HEK293 (cell line): ENCODE results near the gene DCAF15.

Source experiments
- CTCF ChIA-PET: fragments of 350-600 bp; formaldehyde crosslinking; extraction: SDS; loops from one replicate; lab custom pipeline; 2021; ENCODE audit warnings: antibody characterized with exemption; lab: Yijun Ruan, JAX
- POLR2A ChIA-PET: fragments of 300-600 bp; formaldehyde crosslinking; extraction: SDS; loops from one replicate; lab custom pipeline; 2020; ENCODE audit warnings: antibody characterized with exemption, inconsistent platforms; lab: Yijun Ruan, JAX
- H3K27ac ChIP-seq: fragments of 200-500 bp; sonication (Bioruptor generic); 2 replicates; pipeline ENCODE4 v1.5.1; 2014; ENCODE audit warnings: low read depth, low read length, control low read depth, inconsistent platforms; ENCODE audit errors: extremely low read depth
- H3K36me3 ChIP-seq, 2 experiments: fragments of 200-500 bp in 1 of 2; sonication (Bioruptor generic) in 1 of 2; 1 replicate in 1 of 2; 2 replicates in 1 of 2; pipeline ENCODE4 v1.5.1; 2014 to 2017; ENCODE audit warnings: inconsistent platforms in 2 of 2, low read length in 2 of 2; ENCODE audit not compliant: control insufficient read depth in 2 of 2, insufficient read depth in 1 of 2
- H3K4me1 ChIP-seq: fragments of 200-500 bp; sonication (Bioruptor generic); 2 replicates; pipeline ENCODE4 v1.5.1; 2014; ENCODE audit warnings: mild to moderate bottlenecking, low read length, inconsistent platforms; ENCODE audit not compliant: control insufficient read depth, insufficient read depth
- H3K4me3 ChIP-seq: 2 replicates; pipeline ENCODE4 v1.5.1; 2011; ENCODE audit warnings: low read depth, mild to moderate bottlenecking, control low read depth, low read length, moderate library complexity
- H3K9me3 ChIP-seq: fragments of 200-500 bp; sonication (Bioruptor generic); 2 replicates; pipeline ENCODE4 v1.5.1; 2014; ENCODE audit warnings: low read depth, low read length, inconsistent platforms; ENCODE audit not compliant: control insufficient read depth, insufficient read depth
- HOXC10 ChIP-seq: sonication (generic); formaldehyde crosslinking; IDR thresholded peaks from 2 replicates; pipeline ENCODE4 v1.8.1; 2023; ENCODE audit warnings: mild to moderate bottlenecking, missing genetic modification reagents
- IKZF3 ChIP-seq: fragments of 450-650 bp; IDR thresholded peaks from 2 replicates; pipeline ENCODE4 v1.5.0; 2018; ENCODE audit warnings: missing biosample characterization, mild to moderate bottlenecking, missing genetic modification characterization, moderate library complexity
- KLF1 ChIP-seq: fragments of 450-650 bp; formaldehyde crosslinking; IDR thresholded peaks from 2 replicates; pipeline ENCODE4 v1.5.1; 2016; ENCODE audit warnings: missing biosample characterization, missing genetic modification characterization
- SCRT1 ChIP-seq: fragments of 450-650 bp; formaldehyde crosslinking; IDR thresholded peaks from 2 replicates; pipeline ENCODE4 v1.5.1; 2016; ENCODE audit warnings: missing biosample characterization, missing genetic modification characterization, borderline replicate concordance
- SCRT2 ChIP-seq: fragments of 450-650 bp; formaldehyde crosslinking; IDR thresholded peaks from 2 replicates; pipeline ENCODE4 v1.5.1; 2016; ENCODE audit warnings: missing biosample characterization, missing genetic modification characterization
- YY1 ChIP-seq: fragments of 450-650 bp; formaldehyde crosslinking; IDR thresholded peaks from 2 replicates; pipeline ENCODE4 v1.5.1; 2018; ENCODE audit warnings: missing biosample characterization, missing genetic modification characterization
- ZBTB8A ChIP-seq: fragments of 450-650 bp; formaldehyde crosslinking; IDR thresholded peaks from 2 replicates; pipeline ENCODE4 v1.5.1; 2016; ENCODE audit warnings: missing biosample characterization, missing genetic modification characterization
- ZNF302 ChIP-seq: fragments of 450-650 bp; formaldehyde crosslinking; IDR thresholded peaks from 2 replicates; pipeline ENCODE4 v1.5.1; 2016; ENCODE audit warnings: missing biosample characterization, missing genetic modification characterization, low read depth
- ZNF654 ChIP-seq: fragments of 450-650 bp; formaldehyde crosslinking; IDR thresholded peaks from 2 replicates; pipeline ENCODE4 v1.5.1; 2016; ENCODE audit warnings: low read depth, missing biosample characterization, missing genetic modification characterization
- ZNF777 ChIP-seq: fragments of 450-650 bp; formaldehyde crosslinking; IDR thresholded peaks from 2 replicates; pipeline ENCODE4 v1.5.1; 2017; ENCODE audit warnings: missing biosample characterization, missing genetic modification characterization, borderline replicate concordance
- TF ChIP-seq, protein P1 (sequence below): fragments of 450-650 bp; formaldehyde crosslinking; IDR thresholded peaks from 2 replicates; pipeline ENCODE4 v1.5.1; 2016; ENCODE audit warnings: missing biosample characterization, missing genetic modification characterization
- TF ChIP-seq, protein P2 (sequence below): fragments of 450-650 bp; formaldehyde crosslinking; IDR thresholded peaks from 2 replicates; pipeline ENCODE4 v1.5.1; 2016; ENCODE audit warnings: missing biosample characterization, missing genetic modification characterization
- TF ChIP-seq, protein P3 (sequence below): fragments of 450-650 bp; formaldehyde crosslinking; IDR thresholded peaks from 2 replicates; pipeline ENCODE4 v1.5.1; 2016; ENCODE audit warnings: missing biosample characterization, missing genetic modification characterization
- TF ChIP-seq, protein P4 (sequence below): fragments of 450-650 bp; formaldehyde crosslinking; conservative IDR thresholded peaks from 2 replicates; pipeline ENCODE4 v1.5.1; 2016; ENCODE audit warnings: low read depth, missing biosample characterization, missing genetic modification characterization
- TF ChIP-seq, protein P5 (sequence below): fragments of 450-650 bp; formaldehyde crosslinking; IDR thresholded peaks from 2 replicates; pipeline ENCODE4; 2016; ENCODE audit warnings: missing biosample characterization, missing genetic modification characterization
- TF ChIP-seq, protein P6 (sequence below): fragments of 450-650 bp; formaldehyde crosslinking; IDR thresholded peaks from 2 replicates; pipeline ENCODE4 v1.5.1; 2016; ENCODE audit warnings: missing biosample characterization, missing genetic modification characterization

Gene DCAF15

DNA sequence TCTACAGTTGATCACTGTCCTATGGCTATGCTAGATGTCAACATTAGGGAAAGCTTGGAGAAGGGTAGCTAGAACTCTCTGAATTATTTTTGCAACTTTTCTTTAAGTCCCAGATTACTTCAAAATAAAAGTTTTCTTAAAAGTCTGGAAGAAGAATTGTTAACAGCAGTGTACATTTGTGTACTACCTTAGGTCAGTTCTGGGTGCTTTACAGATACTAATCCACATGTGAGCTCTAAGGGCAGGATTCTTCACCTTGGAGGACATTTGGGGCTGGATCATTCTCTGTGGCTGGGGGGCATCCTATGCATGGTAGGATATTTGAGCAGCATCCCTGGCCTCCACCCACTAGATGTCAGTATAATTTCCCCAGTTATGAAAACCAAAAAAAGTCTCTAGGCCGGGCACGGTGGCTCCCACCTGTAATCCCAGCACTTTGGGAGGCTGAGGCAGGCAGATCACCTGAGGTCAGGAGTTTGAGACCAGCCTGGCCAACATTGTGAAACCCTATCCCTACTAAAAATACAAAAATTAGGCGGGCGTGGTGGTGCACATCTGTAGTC is 49.2 kb upstream of the DCAF15 start:
- H3K36me3 ChIP-seq, result no peaks in the 10 kb centered on the region; a peak in 1 of 3 replicates
- no peaks in the 10 kb centered on the region for H3K9me3 ChIP-seq
- CTCF ChIA-PET, result interaction anchor here (0.5 to 2.2 kb wide), 11 partner anchors 9 to 1621 kb away, joined by 3 to 8 read pairs (median 3); no protein-coding TSS in a partner anchor
- H3K4me3 ChIP-seq, result no peak overlapping the region
- TF ChIP-seq SCRT1 (tag by site-specific recombination) (peak; percentile 25; the same call in 1 of the 2 replicates), SCRT2 (tag by site-specific recombination) (peak; percentile 64; the same call in 1 of the 2 replicates), IKZF3 (no peak), ZNF302 (no peak), HOXC10 (no peak), ZNF654 (tag by site-specific recombination) (peak; percentile 36)
- TF ChIP-seq, protein P1, sequence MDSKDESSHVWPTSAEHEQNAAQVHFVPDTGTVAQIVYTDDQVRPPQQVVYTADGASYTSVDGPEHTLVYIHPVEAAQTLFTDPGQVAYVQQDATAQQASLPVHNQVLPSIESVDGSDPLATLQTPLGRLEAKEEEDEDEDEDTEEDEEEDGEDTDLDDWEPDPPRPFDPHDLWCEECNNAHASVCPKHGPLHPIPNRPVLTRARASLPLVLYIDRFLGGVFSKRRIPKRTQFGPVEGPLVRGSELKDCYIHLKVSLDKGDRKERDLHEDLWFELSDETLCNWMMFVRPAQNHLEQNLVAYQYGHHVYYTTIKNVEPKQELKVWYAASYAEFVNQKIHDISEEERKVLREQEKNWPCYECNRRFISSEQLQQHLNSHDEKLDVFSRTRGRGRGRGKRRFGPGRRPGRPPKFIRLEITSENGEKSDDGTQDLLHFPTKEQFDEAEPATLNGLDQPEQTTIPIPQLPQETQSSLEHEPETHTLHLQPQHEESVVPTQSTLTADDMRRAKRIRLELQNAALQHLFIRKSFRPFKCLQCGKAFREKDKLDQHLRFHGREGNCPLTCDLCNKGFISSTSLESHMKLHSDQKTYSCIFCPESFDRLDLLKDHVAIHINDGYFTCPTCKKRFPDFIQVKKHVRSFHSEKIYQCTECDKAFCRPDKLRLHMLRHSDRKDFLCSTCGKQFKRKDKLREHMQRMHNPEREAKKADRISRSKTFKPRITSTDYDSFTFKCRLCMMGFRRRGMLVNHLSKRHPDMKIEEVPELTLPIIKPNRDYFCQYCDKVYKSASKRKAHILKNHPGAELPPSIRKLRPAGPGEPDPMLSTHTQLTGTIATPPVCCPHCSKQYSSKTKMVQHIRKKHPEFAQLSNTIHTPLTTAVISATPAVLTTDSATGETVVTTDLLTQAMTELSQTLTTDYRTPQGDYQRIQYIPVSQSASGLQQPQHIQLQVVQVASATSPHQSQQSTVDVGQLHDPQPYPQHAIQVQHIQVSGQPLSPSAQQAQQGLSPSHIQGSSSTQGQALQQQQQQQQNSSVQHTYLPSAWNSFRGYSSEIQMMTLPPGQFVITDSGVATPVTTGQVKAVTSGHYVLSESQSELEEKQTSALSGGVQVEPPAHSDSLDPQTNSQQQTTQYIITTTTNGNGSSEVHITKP (tag by site-specific recombination), result peak; percentile 71
- TF ChIP-seq, protein P2, sequence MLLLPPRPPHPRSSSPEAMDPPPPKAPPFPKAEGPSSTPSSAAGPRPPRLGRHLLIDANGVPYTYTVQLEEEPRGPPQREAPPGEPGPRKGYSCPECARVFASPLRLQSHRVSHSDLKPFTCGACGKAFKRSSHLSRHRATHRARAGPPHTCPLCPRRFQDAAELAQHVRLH (tag by site-specific recombination), result 0 out of 2 replicates have a peak, but pooled peaks have one; percentile 31
- TF ChIP-seq, all 188 proteins: peak for 5
- POLR2A ChIA-PET, result interaction anchor here (0.6 kb wide), 1 partner anchor 22 kb away, joined by 4 read pairs; no protein-coding TSS in a partner anchor
- no peak overlapping the region for H3K27ac ChIP-seq
- no peaks in the 10 kb centered on the region; the same call in 1 of the 2 replicates for H3K4me1 ChIP-seq

DNA sequence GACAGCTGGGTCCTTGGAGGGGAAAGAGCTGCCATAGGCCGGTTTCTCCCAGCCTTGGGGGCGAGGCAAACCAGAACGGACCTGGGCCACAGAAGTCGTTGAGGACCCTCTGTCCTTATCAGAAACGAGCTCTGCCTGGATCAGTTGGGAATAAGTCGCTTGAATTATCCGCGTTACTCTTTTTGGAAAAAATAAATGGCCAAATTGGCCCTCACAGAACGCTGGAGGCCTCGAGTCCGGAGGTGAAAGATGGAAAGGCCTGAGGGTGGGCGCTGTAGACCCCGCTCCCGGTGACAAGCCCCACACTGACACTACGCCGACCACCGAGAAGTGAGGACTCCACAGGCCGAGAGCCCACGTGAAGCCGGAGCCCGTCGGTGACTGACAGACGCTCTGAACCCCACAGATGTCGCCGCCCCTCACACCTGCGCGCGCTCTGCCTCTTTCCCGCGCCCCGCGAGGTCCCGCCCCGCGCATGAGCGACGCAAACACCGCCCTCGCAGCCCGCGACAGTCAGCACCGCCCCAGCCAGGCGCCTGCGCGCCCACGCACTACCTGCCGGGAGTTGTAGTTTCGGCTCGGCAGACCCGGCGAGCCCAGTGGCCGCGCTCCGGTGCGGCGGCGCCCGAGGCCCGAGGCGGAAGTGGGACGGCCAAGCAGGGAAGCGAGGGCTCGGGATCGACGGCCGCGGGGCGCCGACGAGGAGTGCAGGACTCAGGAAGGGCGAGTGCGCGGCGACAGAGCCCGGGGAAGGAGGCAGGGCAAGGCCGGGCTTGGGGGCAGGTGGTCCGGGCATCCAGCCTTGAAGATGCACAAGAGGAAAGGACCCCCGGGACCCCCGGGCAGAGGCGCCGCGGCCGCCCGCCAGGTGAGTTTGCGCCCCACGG is 46.4 kb upstream of the DCAF15 start, which contains the start of the genes BRME1 and CC2D1A:
BRME1 (minus strand) TSS at position 484 of the 887 bp plus-strand sequence. CDS start 1,225 bp downstream, outside the sequence.
CC2D1A (plus strand) TSS at position 568 of the 887 bp plus-strand sequence; CDS start at position 809, 241 bp downstream.
- Histone ChIP-seq H3K36me3 (peaks cover 9 to 19% of the 10 kb centered on the region in 2 experiments; a peak in 2 of 3 replicates), H3K4me3 (peak within 1 kb of the TSS; percentile 88), H3K27ac (peak within 1 kb of the TSS; percentile 70; the same call in 1 of the 2 replicates), H3K4me1 (no peaks in the 10 kb centered on the region; the same call in 1 of the 2 replicates), H3K9me3 (no peaks in the 10 kb centered on the region)
- CTCF ChIA-PET, result interaction anchor here (0.5 to 2.3 kb wide), 6 partner anchors 8 to 230 kb away, joined by 3 to 7 read pairs (median 3); partner anchors contain the start of gene ASF1B
- POLR2A ChIA-PET, result interaction anchor here (1.2 to 1.4 kb wide), 2 partner anchors 131 to 167 kb away, joined by 3 to 4 read pairs; partner anchors contain the start of gene MISP3
- TF ChIP-seq KLF1, result peak; percentile 91
- TF ChIP-seq, protein P3, sequence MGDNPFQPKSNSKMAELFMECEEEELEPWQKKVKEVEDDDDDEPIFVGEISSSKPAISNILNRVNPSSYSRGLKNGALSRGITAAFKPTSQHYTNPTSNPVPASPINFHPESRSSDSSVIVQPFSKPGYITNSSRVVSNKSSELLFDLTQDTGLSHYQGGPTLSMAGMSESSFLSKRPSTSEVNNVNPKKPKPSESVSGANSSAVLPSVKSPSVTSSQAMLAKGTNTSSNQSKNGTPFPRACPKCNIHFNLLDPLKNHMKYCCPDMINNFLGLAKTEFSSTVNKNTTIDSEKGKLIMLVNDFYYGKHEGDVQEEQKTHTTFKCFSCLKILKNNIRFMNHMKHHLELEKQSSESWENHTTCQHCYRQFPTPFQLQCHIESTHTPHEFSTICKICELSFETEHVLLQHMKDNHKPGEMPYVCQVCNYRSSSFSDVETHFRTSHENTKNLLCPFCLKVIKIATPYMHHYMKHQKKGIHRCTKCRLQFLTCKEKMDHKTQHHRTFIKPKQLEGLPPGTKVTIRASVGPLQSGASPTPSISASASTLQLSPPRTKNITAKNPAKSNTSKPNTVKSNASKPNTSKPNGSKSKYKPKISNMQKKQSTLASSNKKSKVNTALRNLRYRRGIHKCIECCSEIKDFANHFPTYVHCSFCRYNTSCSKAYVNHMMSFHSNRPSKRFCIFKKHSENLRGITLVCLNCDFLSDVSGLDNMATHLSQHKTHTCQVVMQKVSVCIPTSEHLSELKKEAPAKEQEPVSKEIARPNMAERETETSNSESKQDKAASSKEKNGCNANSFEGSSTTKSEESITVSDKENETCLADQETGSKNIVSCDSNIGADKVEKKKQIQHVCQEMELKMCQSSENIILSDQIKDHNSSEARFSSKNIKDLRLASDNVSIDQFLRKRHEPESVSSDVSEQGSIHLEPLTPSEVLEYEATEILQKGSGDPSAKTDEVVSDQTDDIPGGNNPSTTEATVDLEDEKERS (tag by site-specific recombination), result no peak
- TF ChIP-seq, protein P4, sequence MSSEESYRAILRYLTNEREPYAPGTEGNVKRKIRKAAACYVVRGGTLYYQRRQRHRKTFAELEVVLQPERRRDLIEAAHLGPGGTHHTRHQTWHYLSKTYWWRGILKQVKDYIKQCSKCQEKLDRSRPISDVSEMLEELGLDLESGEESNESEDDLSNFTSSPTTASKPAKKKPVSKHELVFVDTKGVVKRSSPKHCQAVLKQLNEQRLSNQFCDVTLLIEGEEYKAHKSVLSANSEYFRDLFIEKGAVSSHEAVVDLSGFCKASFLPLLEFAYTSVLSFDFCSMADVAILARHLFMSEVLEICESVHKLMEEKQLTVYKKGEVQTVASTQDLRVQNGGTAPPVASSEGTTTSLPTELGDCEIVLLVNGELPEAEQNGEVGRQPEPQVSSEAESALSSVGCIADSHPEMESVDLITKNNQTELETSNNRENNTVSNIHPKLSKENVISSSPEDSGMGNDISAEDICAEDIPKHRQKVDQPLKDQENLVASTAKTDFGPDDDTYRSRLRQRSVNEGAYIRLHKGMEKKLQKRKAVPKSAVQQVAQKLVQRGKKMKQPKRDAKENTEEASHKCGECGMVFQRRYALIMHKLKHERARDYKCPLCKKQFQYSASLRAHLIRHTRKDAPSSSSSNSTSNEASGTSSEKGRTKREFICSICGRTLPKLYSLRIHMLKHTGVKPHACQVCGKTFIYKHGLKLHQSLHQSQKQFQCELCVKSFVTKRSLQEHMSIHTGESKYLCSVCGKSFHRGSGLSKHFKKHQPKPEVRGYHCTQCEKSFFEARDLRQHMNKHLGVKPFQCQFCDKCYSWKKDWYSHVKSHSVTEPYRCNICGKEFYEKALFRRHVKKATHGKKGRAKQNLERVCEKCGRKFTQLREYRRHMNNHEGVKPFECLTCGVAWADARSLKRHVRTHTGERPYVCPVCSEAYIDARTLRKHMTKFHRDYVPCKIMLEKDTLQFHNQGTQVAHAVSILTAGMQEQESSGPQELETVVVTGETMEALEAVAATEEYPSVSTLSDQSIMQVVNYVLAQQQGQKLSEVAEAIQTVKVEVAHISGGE (tag by site-specific recombination), result peak; percentile 63
- peak; percentile 67; the same call in 1 of the 2 replicates for TF ChIP-seq ZNF777 (tag by site-specific recombination)
- TF ChIP-seq, protein P5, sequence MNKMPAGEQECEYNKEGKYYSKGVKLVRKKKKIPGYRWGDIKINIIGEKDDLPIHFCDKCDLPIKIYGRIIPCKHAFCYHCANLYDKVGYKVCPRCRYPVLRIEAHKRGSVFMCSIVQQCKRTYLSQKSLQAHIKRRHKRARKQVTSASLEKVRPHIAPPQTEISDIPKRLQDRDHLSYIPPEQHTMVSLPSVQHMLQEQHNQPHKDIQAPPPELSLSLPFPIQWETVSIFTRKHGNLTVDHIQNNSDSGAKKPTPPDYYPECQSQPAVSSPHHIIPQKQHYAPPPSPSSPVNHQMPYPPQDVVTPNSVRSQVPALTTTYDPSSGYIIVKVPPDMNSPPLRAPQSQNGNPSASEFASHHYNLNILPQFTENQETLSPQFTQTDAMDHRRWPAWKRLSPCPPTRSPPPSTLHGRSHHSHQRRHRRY (tag by site-specific recombination), result no peak
- peak; percentile 81 for TF ChIP-seq ZBTB8A
- peak; percentile 34; the same call in 1 of the 2 replicates for TF ChIP-seq YY1 (tag by site-specific recombination)
- TF ChIP-seq, protein P6, sequence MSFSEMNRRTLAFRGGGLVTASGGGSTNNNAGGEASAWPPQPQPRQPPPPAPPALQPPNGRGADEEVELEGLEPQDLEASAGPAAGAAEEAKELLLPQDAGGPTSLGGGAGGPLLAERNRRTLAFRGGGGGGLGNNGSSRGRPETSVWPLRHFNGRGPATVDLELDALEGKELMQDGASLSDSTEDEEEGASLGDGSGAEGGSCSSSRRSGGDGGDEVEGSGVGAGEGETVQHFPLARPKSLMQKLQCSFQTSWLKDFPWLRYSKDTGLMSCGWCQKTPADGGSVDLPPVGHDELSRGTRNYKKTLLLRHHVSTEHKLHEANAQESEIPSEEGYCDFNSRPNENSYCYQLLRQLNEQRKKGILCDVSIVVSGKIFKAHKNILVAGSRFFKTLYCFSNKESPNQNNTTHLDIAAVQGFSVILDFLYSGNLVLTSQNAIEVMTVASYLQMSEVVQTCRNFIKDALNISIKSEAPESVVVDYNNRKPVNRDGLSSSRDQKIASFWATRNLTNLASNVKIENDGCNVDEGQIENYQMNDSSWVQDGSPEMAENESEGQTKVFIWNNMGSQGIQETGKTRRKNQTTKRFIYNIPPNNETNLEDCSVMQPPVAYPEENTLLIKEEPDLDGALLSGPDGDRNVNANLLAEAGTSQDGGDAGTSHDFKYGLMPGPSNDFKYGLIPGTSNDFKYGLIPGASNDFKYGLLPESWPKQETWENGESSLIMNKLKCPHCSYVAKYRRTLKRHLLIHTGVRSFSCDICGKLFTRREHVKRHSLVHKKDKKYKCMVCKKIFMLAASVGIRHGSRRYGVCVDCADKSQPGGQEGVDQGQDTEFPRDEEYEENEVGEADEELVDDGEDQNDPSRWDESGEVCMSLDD (tag by site-specific recombination), result peak; percentile 93
- TF ChIP-seq IKZF3, result peak; percentile 53; the same call in 1 of the 2 replicates
